GM12891 (cell line): Measurements from ENCODE around the gene SURF4.

ENCODE experiments used
- PAX5 ChIP-seq: IDR thresholded peaks from 2 replicates; pipeline ENCODE4 v1.6.1; 2011; ENCODE audit warnings: low read length, moderate library complexity, mild to moderate bottlenecking; ENCODE audit not compliant: insufficient read depth, severe bottlenecking
- POLR2A ChIP-seq: IDR thresholded peaks from 2 replicates; pipeline ENCODE4 v1.6.1; 2011; ENCODE audit warnings: low read depth, low read length, control low read depth
- POLR2AphosphoS5 ChIP-seq: IDR thresholded peaks from 2 replicates; pipeline ENCODE4 v1.6.1; 2011; ENCODE audit warnings: low read depth, low read length, control low read depth
- POU2F2 ChIP-seq: IDR thresholded peaks from 2 replicates; pipeline ENCODE4 v1.6.1; 2011; ENCODE audit warnings: low read depth, mild to moderate bottlenecking, control low read depth, low read length, moderate library complexity
- SPI1 ChIP-seq: IDR thresholded peaks from 2 replicates; pipeline ENCODE4 v1.6.1; 2011; ENCODE audit warnings: low read depth, low read length, control low read depth
- TAF1 ChIP-seq: IDR thresholded peaks from 2 replicates; pipeline ENCODE4 v1.6.1; 2011; ENCODE audit warnings: low read depth, low read length, control low read depth

DNA sequence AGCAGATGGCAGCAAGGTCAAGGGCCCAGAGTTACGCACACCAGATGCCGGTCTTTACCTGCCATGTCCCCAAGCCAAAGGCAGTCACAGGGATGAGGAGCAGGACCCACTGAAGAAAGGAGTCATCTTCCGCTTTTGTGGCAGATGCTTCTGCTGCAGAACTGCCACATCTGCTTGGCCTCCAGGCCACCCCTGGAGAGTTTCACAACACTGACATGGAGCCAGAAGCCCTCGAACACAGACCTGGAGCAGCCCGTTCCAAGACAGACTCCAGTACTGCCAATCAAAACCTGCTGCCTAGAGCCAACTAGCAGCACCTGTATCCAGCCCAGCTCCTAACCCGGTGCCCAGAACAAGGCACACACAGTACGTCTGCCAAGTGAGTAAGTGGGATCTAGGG is 21.1 kb downstream of the SURF4 start:
- no peak for TF ChIP-seq POLR2AphosphoS5
- no peak; the same call in 1 of the 2 replicates for TF ChIP-seq POLR2A
- no peak for TF ChIP-seq TAF1
- TF ChIP-seq PAX5: no peak
- TF ChIP-seq SPI1: no peak
- no peak for TF ChIP-seq POU2F2
